CD4-positive, alpha-beta T cell treated with Interleukin-21 for 1 hour (primary cell): Measurements from ENCODE around the gene KLHL29.

Experiments
- DNase-seq: peaks from one replicate; pipeline ENCODE4 v3.0.0-alpha.2; 2020

The KLHL29 gene

DNA sequence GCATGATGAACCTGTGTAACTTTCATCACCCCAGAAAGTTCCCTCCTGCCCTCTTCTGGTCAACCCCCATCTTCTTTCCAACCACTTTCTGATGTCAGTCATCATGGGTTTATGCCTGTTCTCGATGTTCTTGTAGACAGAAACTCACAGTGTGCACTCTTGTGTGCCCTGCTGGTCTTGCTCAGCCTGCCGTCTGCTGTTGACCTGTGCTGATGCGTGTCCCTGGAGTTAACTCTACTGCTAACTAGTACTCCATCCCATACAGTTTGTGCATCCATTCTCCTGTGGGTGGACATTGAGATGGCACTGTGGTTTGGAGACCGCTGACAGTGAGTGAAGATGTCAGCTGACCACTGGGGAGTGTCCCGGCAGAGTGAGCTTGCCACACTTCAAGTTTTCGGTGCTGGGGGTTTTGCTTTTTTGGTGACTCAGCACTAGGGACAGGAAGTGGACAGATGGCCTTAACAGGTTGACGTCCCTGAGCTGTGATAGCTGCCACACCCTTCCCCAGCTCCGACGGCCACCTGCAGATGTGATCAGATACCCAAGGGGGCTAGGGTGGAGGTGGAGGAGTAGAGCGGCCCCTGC lies 14.8 kb downstream of the KLHL29 start:
- no peak for DNase-seq

- DNase-seq: no peak
Observed at GRCh38 chr2:23400703-23401102, 15.7 kb downstream of the KLHL29 start.

DNA sequence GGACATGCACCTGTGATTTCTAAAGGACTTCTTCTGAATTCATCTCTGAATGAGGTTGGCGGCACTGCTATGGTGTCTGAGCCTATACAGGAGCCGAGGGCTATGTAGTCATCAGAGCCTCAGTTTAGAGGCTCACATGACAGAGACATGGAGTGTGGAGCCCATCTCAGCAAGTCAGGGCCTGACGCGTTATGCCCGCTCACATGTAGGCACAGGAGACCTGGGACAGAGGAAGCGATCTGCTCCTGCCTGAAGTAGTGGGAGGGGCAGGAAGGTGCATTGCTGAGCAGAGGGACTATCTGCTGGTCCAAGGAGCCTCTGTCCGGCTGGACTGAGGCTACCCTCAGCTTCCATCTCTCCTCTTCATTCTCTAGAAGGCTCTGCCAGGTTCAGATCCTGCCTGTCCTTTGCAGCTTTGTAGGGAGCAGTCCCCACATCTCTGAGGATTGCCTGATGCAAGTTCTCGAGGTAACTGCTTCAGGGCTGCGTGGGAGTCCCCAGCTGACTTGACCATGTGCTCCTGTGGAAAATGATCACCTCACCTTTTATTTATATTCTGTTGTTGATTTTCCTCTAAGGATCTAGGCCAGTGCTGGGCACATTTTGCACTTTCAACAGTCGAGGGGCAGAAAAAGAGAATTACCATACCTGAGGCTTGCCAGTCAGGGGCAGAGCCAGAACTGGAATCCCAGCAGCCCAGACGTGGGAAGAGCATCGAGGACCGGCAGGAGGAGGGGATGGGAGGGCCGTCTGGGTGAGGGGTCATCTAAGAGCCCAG lies 16.6 kb downstream of the KLHL29 start:
- no peak for DNase-seq

- DNase-seq: no peak
Observed at GRCh38 chr2:23402205-23402740, 17.3 kb downstream of the KLHL29 start.

- no peak for DNase-seq
Observed at GRCh38 chr2:23404426-23404825, 19.4 kb downstream of the KLHL29 start.

GRCh38 chr2:23409248-23409647 lies 24.3 kb downstream of the KLHL29 start:
- no peak for DNase-seq

- no peak for DNase-seq
Observed at GRCh38 chr2:23410596-23410995, 25.6 kb downstream of the KLHL29 start.

- DNase-seq: no peak
Observed at GRCh38 chr2:23411752-23412431, 26.9 kb downstream of the KLHL29 start.

GRCh38 chr2:23412556-23413155 lies 27.7 kb downstream of the KLHL29 start:
- DNase-seq: no peak

- no peak for DNase-seq
Observed at GRCh38 chr2:23413641-23414040, 28.7 kb downstream of the KLHL29 start.

- no peak for DNase-seq
Observed at GRCh38 chr2:23414106-23414505, 29.1 kb downstream of the KLHL29 start.

DNA sequence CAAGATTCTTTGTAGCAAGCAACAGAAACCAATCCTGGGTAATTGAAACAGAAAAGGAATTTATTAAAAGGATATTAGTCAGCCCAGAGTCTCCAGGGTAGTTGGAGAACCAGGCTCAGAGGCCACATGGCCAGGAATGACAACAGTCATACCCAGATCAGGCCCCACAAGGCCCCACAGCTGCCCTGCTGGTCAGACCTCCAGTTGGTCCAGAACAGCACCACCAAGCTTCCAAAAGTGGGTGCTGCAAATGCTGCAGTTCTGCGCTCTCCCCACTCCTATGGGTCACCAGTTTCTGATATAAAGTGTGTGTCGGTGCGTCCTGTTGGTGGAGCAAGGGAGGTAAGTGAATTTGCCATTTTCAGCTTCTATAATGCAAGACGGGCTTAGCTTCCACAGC lies 29.9 kb downstream of the KLHL29 start:
- DNase-seq: no peak

DNA sequence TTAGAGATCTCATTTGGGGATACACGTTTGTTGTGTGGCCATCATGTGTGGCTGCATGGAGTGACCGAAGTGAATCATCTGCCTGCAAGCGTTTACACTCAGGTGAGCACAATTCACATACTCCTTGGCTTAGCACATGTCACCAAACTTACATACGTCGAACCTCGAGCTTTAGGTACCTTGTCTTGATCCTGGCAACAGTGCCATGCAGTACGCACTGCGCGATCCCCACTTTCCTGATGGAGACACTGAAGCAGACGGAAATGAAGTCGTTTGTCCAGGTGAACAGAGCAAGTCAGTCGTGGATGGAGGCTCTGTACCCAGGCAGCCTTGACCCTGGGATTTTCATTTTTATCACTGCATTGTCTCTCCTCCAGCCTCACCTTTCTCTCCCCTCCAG lies 32.3 kb downstream of the KLHL29 start:
- no peak for DNase-seq

DNA sequence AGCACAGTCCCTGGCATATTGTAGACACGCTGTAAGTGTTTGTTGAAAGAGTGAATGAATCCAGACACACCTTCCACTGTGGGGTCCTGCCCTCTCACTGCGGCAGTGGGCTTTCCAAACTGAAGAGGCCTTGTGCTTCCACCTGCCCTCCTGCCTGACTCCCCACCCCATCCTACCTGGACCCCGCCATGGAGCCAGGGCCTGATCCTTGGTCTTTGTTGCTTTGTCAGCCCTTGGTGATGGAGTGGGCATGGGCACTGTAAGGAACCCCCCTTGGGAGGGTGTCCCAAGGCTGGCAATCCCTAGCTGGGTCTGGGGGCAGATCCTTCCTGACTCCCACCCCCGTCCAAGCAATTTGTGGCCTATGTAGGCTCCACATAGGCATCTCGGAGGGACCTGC lies 33.1 kb downstream of the KLHL29 start:
- DNase-seq: no peak

DNA sequence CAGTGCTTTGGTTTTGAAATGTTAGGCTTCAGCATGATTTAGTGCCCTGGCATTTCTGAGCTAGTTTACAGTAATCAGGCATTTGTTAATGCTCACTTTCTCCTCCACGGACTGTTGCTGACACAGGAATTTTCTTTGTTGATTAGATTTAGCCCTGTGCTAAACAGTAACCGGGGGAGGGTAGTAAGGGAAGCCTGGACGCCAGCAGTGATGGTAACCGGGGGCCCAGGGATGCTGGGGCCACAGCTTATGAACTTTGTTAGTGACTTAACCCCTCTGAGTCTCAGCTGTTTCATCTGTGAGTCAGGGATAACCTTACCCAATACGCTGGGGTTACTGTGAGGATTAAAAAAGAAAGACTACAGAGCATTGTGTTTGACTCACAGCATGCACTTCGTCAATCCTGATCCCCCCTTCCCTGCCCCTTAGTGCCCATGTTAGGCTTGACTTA lies 33.5 kb downstream of the KLHL29 start:
- no peak for DNase-seq

- DNase-seq: no peak
Observed at GRCh38 chr2:23419171-23420090, 34.5 kb downstream of the KLHL29 start.

- DNase-seq: no peak
Observed at GRCh38 chr2:23420091-23420839, 35.3 kb downstream of the KLHL29 start.

DNA sequence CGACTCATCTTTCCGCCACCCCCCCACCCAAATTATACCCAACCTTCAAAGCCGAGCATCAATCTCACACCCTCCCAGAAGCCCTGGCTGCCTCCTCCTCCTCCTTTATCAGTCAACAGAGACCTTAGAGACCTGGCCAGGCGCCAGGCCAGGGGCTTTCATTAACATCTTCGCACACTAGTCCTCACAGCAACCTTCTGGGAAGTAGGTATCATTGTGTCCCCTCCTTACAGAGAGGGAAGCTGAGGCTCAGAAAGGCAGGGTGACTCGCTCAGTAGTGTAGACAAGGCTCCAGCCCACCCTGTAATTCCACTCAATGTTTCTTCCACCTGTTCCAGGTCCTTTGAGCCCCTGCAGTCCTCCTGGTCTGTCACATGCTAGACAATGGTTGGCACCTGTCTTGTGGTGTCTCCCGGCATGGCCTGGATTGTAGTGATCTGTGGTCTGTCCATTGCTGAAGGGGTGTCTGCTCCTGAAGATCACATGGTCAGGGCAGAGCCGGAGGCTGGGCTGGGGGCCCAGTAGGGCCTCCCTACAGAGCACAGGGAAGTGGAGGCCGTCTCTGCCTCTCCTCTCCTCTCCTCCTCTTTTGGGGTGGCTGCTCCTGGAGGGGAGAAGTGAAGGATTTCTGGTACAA lies 36.0 kb downstream of the KLHL29 start:
- DNase-seq: no peak

DNA sequence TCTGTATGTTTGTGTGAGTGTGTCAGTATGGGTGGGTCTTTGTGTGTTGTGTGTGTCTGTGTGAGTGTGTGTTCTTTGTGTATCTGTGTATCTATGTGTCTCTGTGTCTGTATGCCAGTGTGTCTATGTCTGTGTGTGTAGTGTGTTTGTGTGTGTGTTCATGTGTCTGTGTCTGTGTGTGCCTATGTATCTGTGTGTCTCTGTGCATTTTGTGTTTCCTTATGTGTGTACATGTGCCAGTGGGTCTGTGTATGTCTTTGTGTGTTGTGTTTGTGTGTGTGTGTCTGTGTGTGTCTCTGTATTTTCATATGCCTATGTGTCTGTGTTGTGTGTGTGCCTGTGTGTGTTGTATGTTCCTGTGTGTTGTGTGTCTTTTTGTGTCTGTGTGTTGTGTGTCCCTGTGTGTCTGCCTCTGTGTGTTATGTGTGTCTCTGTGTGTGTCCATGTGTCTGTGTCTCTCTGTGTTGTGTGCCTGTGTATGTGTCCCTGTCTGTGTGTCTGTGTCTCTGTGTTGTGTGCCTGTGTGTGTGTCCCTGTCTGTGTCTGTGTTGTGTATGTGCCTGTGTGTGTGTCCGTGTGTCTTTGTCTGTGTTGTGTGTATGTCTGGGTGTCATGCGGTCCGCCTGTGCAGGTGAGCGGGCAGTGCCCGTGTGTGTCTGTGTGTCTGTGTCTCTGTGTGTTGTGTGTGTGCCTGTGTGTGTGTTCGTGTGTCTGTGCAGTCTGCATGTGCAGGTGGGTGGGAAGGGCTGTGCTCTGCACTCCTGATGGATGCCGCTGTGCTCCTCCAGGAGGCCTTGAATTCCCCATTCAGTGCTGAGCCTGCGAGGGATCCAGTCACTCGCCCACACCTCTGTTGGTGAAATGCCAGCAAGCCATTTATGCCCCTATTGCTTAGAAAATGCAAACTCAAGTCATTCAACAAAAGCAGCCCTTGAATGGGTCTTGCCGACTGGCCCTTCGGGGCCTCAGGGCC lies 37.4 kb downstream of the KLHL29 start:
- DNase-seq: no peak
